Stimulated activated CD4-positive, alpha-beta T cell treated with anti-CD3 and anti-CD28 coated beads, Interleukin-1b, Interleukin-23, amount 100 ng/mL, for 4 hours (primary cell): ENCODE results near the gene HSD17B7.
"Not testable (repeated sequence)": the region's sequence is repeated elsewhere in the genome, so short reads cannot be mapped to it uniquely, and the experiment has no call there.

ENCODE experiments used
- DNase-seq, 2 donors: peaks; one replicate each; pipeline ENCODE4 v3.0.0-alpha.2; 2020; ENCODE audit warnings: low read depth in 2 of 2

HSD17B7 gene

GRCh38 chr1:162807503-162807902, 17.0 kb downstream of the HSD17B7 start:
- not testable (repeated sequence) for DNase-seq

GRCh38 chr1:162812357-162812756, 21.9 kb downstream of the HSD17B7 start:
- not testable (repeated sequence) for DNase-seq

- not testable (repeated sequence) for DNase-seq
Observed at GRCh38 chr1:162818136-162818535, 27.6 kb downstream of the HSD17B7 start.

- DNase-seq, result not testable (repeated sequence)
Observed at GRCh38 chr1:162818666-162819065, 28.2 kb downstream of the HSD17B7 start.

GRCh38 chr1:162822391-162823200, 32.1 kb downstream of the HSD17B7 start:
- no peak for DNase-seq

GRCh38 chr1:162823231-162823630, 32.7 kb downstream of the HSD17B7 start:
- no peak for DNase-seq

- DNase-seq, result no peak
Observed at GRCh38 chr1:162823771-162824525, 33.4 kb downstream of the HSD17B7 start.

- no peak for DNase-seq
Observed at GRCh38 chr1:162829268-162829667, 38.8 kb downstream of the HSD17B7 start.

GRCh38 chr1:162832470-162832869, 42.0 kb downstream of the HSD17B7 start:
- no peak for DNase-seq

- no peak for DNase-seq
Observed at GRCh38 chr1:162835157-162835899, 44.8 kb downstream of the HSD17B7 start.

- DNase-seq, result no peak
Observed at GRCh38 chr1:162838863-162839262, 48.4 kb downstream of the HSD17B7 start.

- DNase-seq, result no peak
Observed at GRCh38 chr1:162840250-162840839, 49.8 kb downstream of the HSD17B7 start.

GRCh38 chr1:162844153-162844552, 53.7 kb downstream of the HSD17B7 start:
- DNase-seq, result no peak

- DNase-seq, result no peak
Observed at GRCh38 chr1:162846256-162847212, 56.0 kb downstream of the HSD17B7 start.

- DNase-seq, result peak; percentile 77
Observed at GRCh38 chr1:162847839-162848453, 57.4 kb downstream of the HSD17B7 start.

- no peak for DNase-seq
Observed at GRCh38 chr1:162849711-162850110, 59.2 kb downstream of the HSD17B7 start.

GRCh38 chr1:162851341-162851740, 60.8 kb downstream of the HSD17B7 start:
- no peak for DNase-seq

- DNase-seq, result peak; percentile 23 to 24
Observed at GRCh38 chr1:162854245-162854882, 63.9 kb downstream of the HSD17B7 start.

- DNase-seq, result no peak
Observed at GRCh38 chr1:162855461-162856150, 65.1 kb downstream of the HSD17B7 start.
